Mesothelial cell of epicardium (in vitro differentiated cells): Measurements from ENCODE around the gene DPY19L3. TPM values are rescaled to one million over a fixed set of nuclear protein-coding genes. Genes with fewer than 3 reads are reported as not detected.
A peak's percentile ranks its signal among the peaks of the same experiment; 100 is the strongest.

Experiments
- DNase-seq, 2 experiments: peaks; one replicate each; pipeline ENCODE4 v3.0.0; 2021; ENCODE audit warnings: low spot score in 2 of 2; ENCODE audit not compliant: unreplicated experiment in 2 of 2
- H3K27ac Mint-ChIP-seq: 2 replicates; pipeline ENCODE4 v1.8.0; 2021; ENCODE audit warnings: mixed read lengths
- H3K27me3 Mint-ChIP-seq: 2 replicates; pipeline ENCODE4 v1.8.0; 2021; ENCODE audit warnings: low read depth, mixed read lengths
- H3K36me3 Mint-ChIP-seq: 2 replicates; pipeline ENCODE4 v1.8.0; 2021; ENCODE audit warnings: mixed read lengths
- H3K4me1 Mint-ChIP-seq: 2 replicates; pipeline ENCODE4 v1.8.0; 2021; ENCODE audit warnings: mixed read lengths
- H3K4me3 Mint-ChIP-seq: 2 replicates; pipeline ENCODE4 v1.8.0; 2021; ENCODE audit warnings: mild to moderate bottlenecking, moderate library complexity, mixed read lengths
- H3K9me3 Mint-ChIP-seq: 2 replicates; pipeline ENCODE4 v1.8.0; 2021; ENCODE audit warnings: mixed read lengths
- total RNA-seq: library from RNA; stranded (reverse); gene quantifications from 3 replicates; pipeline ENCODE4 v1.2.1, GENCODE V29; 2021
- TF ChIP-seq, protein P1 (sequence below): fragments of 200-600 bp; sonication (generic); IDR thresholded peaks from one replicate; pipeline ENCODE4 v1.5.0; 2021; ENCODE audit warnings: antibody characterized with exemption; ENCODE audit not compliant: unreplicated experiment

The DPY19L3 gene, protein sequence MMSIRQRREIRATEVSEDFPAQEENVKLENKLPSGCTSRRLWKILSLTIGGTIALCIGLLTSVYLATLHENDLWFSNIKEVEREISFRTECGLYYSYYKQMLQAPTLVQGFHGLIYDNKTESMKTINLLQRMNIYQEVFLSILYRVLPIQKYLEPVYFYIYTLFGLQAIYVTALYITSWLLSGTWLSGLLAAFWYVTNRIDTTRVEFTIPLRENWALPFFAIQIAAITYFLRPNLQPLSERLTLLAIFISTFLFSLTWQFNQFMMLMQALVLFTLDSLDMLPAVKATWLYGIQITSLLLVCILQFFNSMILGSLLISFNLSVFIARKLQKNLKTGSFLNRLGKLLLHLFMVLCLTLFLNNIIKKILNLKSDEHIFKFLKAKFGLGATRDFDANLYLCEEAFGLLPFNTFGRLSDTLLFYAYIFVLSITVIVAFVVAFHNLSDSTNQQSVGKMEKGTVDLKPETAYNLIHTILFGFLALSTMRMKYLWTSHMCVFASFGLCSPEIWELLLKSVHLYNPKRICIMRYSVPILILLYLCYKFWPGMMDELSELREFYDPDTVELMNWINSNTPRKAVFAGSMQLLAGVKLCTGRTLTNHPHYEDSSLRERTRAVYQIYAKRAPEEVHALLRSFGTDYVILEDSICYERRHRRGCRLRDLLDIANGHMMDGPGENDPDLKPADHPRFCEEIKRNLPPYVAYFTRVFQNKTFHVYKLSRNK
- total RNA-seq: 107 to 111 TPM (median 109 TPM) in 3 replicates

DNA sequence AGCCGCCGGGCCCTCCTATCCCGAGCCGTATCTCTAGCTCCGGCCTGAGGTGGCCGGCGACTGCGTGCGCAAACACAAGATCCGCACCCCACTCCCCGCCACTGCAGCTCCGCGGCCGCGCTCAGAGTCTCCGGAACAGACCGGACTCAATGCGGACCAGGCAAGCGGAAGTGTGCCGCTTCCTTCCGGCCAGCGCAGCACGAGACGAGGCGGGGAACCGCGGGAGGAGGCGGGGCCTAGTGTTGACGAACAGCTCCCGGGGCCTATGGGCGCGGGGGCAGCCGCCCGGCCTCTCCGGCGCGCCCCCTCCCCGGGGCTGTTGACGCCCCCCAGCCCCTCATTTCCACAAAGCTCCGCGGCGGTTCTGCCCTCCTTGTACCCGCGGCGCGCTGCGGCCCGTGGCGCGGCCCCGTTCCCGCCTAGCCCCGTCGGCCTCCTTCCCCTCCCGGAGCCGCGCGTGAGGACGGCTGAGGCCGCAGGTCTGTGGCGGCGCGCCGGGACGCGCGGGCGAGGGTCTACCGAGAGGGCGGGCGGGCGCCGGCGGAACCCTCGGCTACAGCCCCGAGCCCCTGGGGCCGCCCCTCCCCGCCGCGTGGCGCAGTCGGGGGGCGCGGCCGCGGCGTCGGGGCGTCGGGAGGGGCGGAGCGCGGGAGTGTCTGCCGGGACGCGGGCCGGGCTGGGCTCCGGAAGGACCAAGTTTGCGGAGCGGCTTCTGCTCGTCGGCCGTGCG, at the start of gene DPY19L3:
TSS of gene DPY19L3 (plus strand) at position 340 of the 730 bp plus-strand sequence. CDS start 2,484 bp downstream, outside the sequence.
- Mint-ChIP-seq H3K27me3 (no peaks in the 10 kb centered on the region), H3K4me1 (peaks cover 25% of the 10 kb centered on the region), H3K36me3 (peaks cover 17% of the 10 kb centered on the region), H3K4me3 (peak within 1 kb of the TSS; percentile 86), H3K27ac (peak within 1 kb of the TSS; percentile 98), H3K9me3 (no peaks in the 10 kb centered on the region)
- DNase-seq: peak; percentile 90 to 99
- TF ChIP-seq, protein P1, sequence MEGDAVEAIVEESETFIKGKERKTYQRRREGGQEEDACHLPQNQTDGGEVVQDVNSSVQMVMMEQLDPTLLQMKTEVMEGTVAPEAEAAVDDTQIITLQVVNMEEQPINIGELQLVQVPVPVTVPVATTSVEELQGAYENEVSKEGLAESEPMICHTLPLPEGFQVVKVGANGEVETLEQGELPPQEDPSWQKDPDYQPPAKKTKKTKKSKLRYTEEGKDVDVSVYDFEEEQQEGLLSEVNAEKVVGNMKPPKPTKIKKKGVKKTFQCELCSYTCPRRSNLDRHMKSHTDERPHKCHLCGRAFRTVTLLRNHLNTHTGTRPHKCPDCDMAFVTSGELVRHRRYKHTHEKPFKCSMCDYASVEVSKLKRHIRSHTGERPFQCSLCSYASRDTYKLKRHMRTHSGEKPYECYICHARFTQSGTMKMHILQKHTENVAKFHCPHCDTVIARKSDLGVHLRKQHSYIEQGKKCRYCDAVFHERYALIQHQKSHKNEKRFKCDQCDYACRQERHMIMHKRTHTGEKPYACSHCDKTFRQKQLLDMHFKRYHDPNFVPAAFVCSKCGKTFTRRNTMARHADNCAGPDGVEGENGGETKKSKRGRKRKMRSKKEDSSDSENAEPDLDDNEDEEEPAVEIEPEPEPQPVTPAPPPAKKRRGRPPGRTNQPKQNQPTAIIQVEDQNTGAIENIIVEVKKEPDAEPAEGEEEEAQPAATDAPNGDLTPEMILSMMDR: no peak

DNA sequence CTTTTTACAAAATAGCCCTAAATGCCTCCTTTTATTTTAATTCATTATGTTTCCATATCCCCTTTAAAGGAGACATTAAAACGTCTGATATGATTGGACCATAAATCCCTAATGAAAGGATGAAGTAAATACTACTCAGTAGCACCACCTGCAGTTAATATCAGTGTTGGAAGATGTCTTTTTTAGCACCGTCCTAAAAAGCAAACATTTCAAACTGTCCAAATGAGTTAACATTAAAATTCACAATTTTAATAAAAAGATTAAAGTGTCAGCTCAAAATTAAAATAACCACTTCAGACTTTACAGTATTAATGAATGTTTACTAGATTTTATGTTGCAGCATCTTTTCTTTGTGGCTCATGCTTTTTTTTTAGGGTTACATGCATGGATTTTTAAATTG, 47.9 kb upstream of the DPY19L3 start:
- Mint-ChIP-seq H3K4me3 (no peak overlapping the region), H3K27ac (no peak overlapping the region), H3K4me1 (peaks cover under 1% of the 10 kb centered on the region), H3K27me3 (no peaks in the 10 kb centered on the region), H3K9me3 (no peaks in the 10 kb centered on the region), H3K36me3 (peaks cover 48% of the 10 kb centered on the region)
- DNase-seq: no peak
- TF ChIP-seq, protein P1: peak; percentile 14

DNA sequence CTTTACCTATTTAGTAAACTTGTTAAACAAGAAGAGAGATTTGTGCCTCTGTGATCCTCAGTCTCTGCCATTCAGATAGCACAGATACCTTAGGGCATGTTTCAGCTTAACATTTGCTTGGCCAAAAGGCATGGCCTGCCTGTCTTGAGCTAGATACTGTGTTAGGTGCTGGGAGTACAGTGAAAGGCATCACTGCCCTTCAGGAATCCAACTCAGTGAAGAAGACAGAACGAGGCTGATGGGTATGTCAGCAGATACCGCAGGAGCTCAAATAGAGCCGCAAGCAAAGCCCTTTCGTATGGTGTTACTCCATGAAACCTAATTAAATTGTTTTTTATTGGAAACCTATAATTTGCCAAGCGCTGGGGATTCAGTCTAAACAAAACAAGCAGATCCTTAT, 47.2 kb upstream of the DPY19L3 start:
- DNase-seq: no peak
- H3K4me1 Mint-ChIP-seq: peaks cover 4% of the 10 kb centered on the region
- TF ChIP-seq, protein P1: no peak
- no peak overlapping the region for H3K27ac Mint-ChIP-seq
- H3K36me3 Mint-ChIP-seq: peaks cover 44% of the 10 kb centered on the region
- H3K27me3 Mint-ChIP-seq: no peaks in the 10 kb centered on the region
- H3K4me3 Mint-ChIP-seq: no peak overlapping the region
- H3K9me3 Mint-ChIP-seq: no peaks in the 10 kb centered on the region

DNA sequence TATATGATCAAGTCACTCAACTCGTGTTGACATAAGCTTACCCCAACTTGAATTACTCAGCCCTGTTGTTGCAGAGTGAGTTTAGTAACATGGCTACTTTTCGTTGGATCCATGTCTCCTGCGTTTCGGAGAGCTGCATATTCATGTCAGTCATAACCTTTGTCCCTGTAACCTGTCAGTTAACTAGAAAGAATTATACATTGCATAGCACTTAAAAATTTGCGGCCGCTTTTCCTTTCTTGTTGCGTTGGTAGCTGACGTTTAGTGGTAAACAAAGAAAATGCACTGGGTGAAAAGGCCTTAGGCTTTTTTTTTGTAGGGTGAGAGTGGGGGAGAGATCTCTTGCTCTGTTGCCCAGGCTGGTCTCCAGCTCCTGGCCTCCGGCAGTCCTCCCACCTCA, 46.0 kb upstream of the DPY19L3 start:
- H3K27me3 Mint-ChIP-seq: no peaks in the 10 kb centered on the region
- no peak overlapping the region for H3K27ac Mint-ChIP-seq
- peaks cover 36% of the 10 kb centered on the region for H3K36me3 Mint-ChIP-seq
- no peak for DNase-seq
- H3K4me1 Mint-ChIP-seq: peaks cover 4% of the 10 kb centered on the region
- H3K9me3 Mint-ChIP-seq: no peaks in the 10 kb centered on the region
- H3K4me3 Mint-ChIP-seq: no peak overlapping the region
- TF ChIP-seq, protein P1: no peak

DNA sequence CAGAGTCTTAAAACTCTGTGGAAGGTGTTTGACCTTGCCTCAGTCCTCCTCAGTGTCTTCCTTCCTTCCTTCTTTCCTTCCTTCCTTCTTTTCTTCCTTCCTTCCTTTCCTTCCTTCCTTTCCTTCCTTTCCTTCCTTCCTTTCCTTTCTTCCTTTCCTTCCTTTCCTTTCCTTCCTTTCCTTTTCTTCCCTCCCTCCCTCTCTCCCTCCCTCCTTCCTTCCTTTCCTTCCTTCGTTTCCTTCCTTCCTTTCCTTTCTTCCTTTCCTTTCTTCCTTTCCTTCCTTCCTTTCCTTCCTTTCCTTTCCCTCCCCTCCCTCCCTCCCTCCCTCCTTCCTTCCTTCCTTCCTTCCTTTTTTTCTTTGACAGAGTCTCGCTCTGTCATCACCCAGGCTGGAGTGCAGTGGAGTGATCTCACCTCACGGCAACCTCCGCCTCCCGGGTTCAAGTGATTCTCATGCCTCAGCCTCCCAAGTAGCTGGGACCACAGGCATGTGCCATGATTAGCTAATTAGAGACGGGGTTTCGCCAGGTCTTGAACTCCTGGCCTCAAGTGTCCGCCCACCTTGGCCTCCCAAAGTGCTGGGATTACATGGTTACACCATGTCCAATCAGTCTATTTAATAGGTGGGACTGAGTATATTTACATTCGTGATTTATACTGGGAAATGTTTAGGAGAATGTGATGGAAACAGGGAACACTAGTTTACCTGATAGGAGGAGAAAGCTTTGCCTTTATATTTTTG, 43.8 kb upstream of the DPY19L3 start:
- H3K36me3 Mint-ChIP-seq: peaks cover 38% of the 10 kb centered on the region
- H3K27me3 Mint-ChIP-seq: no peaks in the 10 kb centered on the region
- H3K4me3 Mint-ChIP-seq: no peak overlapping the region
- H3K4me1 Mint-ChIP-seq: peaks cover 4% of the 10 kb centered on the region
- no peaks in the 10 kb centered on the region for H3K9me3 Mint-ChIP-seq
- no peak overlapping the region for H3K27ac Mint-ChIP-seq
- no peak for DNase-seq
- TF ChIP-seq, protein P1: no peak
